HepG2 (cell line): Measurements from ENCODE around the gene TCF25. TPM values are rescaled to one million over a fixed set of nuclear protein-coding genes. Genes with fewer than 3 reads are reported as not detected.

Source experiments
- ARHGAP35 ChIP-seq: sonication (generic); formaldehyde crosslinking; IDR thresholded peaks from 2 replicates; pipeline ENCODE4 v1.9.0; 2022; ENCODE audit warnings: mild to moderate bottlenecking, inconsistent platforms, moderate library complexity, missing genetic modification reagents, borderline replicate concordance
- ATF7-NPFF ChIP-seq: sonication (generic); formaldehyde crosslinking; IDR thresholded peaks from 2 replicates; pipeline ENCODE4 v1.8.1; 2023; ENCODE audit warnings: mild to moderate bottlenecking, low read depth, missing genetic modification reagents, moderate library complexity
- BATF2 ChIP-seq: sonication (generic); formaldehyde crosslinking; IDR thresholded peaks from 2 replicates; pipeline ENCODE4 v1.8.0; 2022; ENCODE audit warnings: mild to moderate bottlenecking, missing genetic modification reagents, moderate library complexity
- CERS6 ChIP-seq: sonication (generic); formaldehyde crosslinking; IDR thresholded peaks from 2 replicates; pipeline ENCODE4 v1.5.0; 2020; ENCODE audit warnings: missing genetic modification reagents
- ESRRA ChIP-seq: sonication (generic); formaldehyde crosslinking; IDR thresholded peaks from 2 replicates; pipeline ENCODE4 v1.5.1; 2020; ENCODE audit warnings: mild to moderate bottlenecking, low read depth, missing genetic modification reagents
- FOXC1 ChIP-seq: sonication (generic); formaldehyde crosslinking; IDR thresholded peaks from 2 replicates; pipeline ENCODE4 v1.8.0; 2022; ENCODE audit warnings: mild to moderate bottlenecking, missing genetic modification reagents, borderline replicate concordance
- FUBP1 ChIP-seq: sonication (generic); formaldehyde crosslinking; IDR thresholded peaks from 2 replicates; pipeline ENCODE4 v1.5.1; 2020; ENCODE audit warnings: missing genetic modification reagents, mild to moderate bottlenecking, borderline replicate concordance
- MIXL1 ChIP-seq: IDR thresholded peaks from 2 replicates; pipeline ENCODE4 v1.6.1; 2016
- NFKBIZ ChIP-seq: IDR thresholded peaks from 2 replicates; pipeline ENCODE4 v1.6.1; 2018; ENCODE audit warnings: missing genetic modification reagents, missing compliant biosample characterization
- PRPF4 ChIP-seq: fragments of 200-400 bp; formaldehyde crosslinking; IDR thresholded peaks from 2 replicates; pipeline ENCODE4 v1.6.1; 2016; ENCODE audit warnings: low read length, low read depth; ENCODE audit not compliant: poor library complexity, severe bottlenecking
- RAD21 ChIP-seq: fragments of 450-650 bp; formaldehyde crosslinking; IDR thresholded peaks from 2 replicates; pipeline ENCODE4 v1.5.0; 2020; ENCODE audit warnings: mild to moderate bottlenecking
- RFXANK ChIP-seq: IDR thresholded peaks from 2 replicates; pipeline ENCODE4 v1.6.1; 2016
- SUZ12 ChIP-seq: fragments of 150-350 bp; IDR thresholded peaks from 2 replicates; pipeline ENCODE4 v1.6.1; 2014; ENCODE audit warnings: low read depth, low read length
- XBP1 ChIP-seq: sonication (generic); formaldehyde crosslinking; IDR thresholded peaks from 2 replicates; pipeline ENCODE4 v1.5.0; 2020; ENCODE audit warnings: missing genetic modification reagents
- ZBTB38 ChIP-seq: sonication (generic); formaldehyde crosslinking; IDR thresholded peaks from 2 replicates; pipeline ENCODE4 v1.5.1; 2020; ENCODE audit warnings: mild to moderate bottlenecking, missing genetic modification reagents
- ZFP36 ChIP-seq: fragments of 150-350 bp; IDR thresholded peaks from 2 replicates; pipeline ENCODE4 v1.6.1; 2018; ENCODE audit warnings: borderline replicate concordance, low read length, low read depth; ENCODE audit not compliant: partially characterized antibody
- ZMAT5 ChIP-seq: sonication (generic); formaldehyde crosslinking; IDR thresholded peaks from 2 replicates; pipeline ENCODE4 v1.5.0; 2020; ENCODE audit warnings: mild to moderate bottlenecking, low read depth, missing genetic modification reagents, borderline replicate concordance
- ZNF24 ChIP-seq: fragments of 450-650 bp; IDR thresholded peaks from 2 replicates; pipeline ENCODE4 v1.6.1; 2017; ENCODE audit warnings: antibody characterized with exemption, mild to moderate bottlenecking
- ZNF451 ChIP-seq: sonication (generic); formaldehyde crosslinking; IDR thresholded peaks from 2 replicates; pipeline ENCODE4 v1.5.0; 2020; ENCODE audit warnings: mild to moderate bottlenecking, missing genetic modification reagents
- ZNF567 ChIP-seq: sonication (generic); formaldehyde crosslinking; IDR thresholded peaks from 2 replicates; pipeline ENCODE4 v1.8.1; 2023; ENCODE audit warnings: mild to moderate bottlenecking, missing genetic modification reagents, borderline replicate concordance
- ZNF609 ChIP-seq: sonication (generic); formaldehyde crosslinking; IDR thresholded peaks from 2 replicates; pipeline ENCODE4 v1.4.0; 2020; ENCODE audit warnings: mild to moderate bottlenecking, missing genetic modification reagents, borderline replicate concordance
- polyA plus RNA-seq, 8 experiments: library from polyadenylated mRNA; depleted of rRNA in 3 of 8; stranded (reverse) in 7 of 8; unstranded in 1 of 8; fragments of >200 nt; fragmentation: Illumina TruSeq in 4 of 8; extraction: Trizol in 4 of 8; gene quantifications; 2 replicates each; pipeline versions ENCODE4 v1.2.1 to v1.2.3, GENCODE V29; 2011 to 2016; ENCODE audit warnings: low read depth in 4 of 8, missing spikeins in 1 of 8, mixed read lengths in 1 of 8; ENCODE audit not compliant: insufficient read depth in 1 of 8
- total RNA-seq, 5 experiments: library from RNA; depleted of rRNA; stranded (reverse); fragments of >200 nt; fragmentation: Illumina TruSeq; extraction: Trizol; gene quantifications; 2 replicates each; pipeline ENCODE4 v1.2.3, GENCODE V29; 2016; ENCODE audit warnings: low read depth in 1 of 5

The TCF25 gene
- total and polyA plus RNA-seq, 2 of the 13 experiments (the other 11 are each of a cell fraction or from before 2014, with no cell fraction given), result 138 to 206 TPM

- TF ChIP-seq ESRRA (CRISPR knock-in tag) (0 out of 2 replicates have a peak, but pooled peaks have one; percentile 58), BATF2 (CRISPR knock-in tag) (no peak), NFKBIZ (CRISPR knock-in tag) (no peak; the same call in 1 of the 2 replicates), FUBP1 (0 out of 2 replicates have a peak, but pooled peaks have one; percentile 77), FOXC1 (CRISPR knock-in tag) (0 out of 2 replicates have a peak, but pooled peaks have one; percentile 44), RAD21 (CRISPR knock-in tag) (peak; percentile 99), XBP1 (CRISPR knock-in tag) (no peak), RFXANK (CRISPR knock-in tag) (no peak), ARHGAP35 (CRISPR knock-in tag) (peak; percentile 81; the same call in 1 of the 2 replicates), ZNF24 (no peak), ATF7-NPFF (CRISPR knock-in tag) (peak; percentile 64; the same call in 1 of the 2 replicates), ZNF567 (CRISPR knock-in tag) (peak; percentile 90), ZNF609 (CRISPR knock-in tag) (0 out of 2 replicates have a peak, but pooled peaks have one; percentile 26), SUZ12 (no peak), ZNF451 (CRISPR knock-in tag) (no peak), CERS6 (CRISPR knock-in tag) (no peak), ZFP36 (no peak), ZMAT5 (no peak), MIXL1 (0 out of 2 replicates have a peak, but pooled peaks have one; percentile 31), ZBTB38 (CRISPR knock-in tag) (peak; percentile 91), PRPF4 (no peak)
Measured at GRCh38 chr16:89860747-89861304, 12.6 kb upstream of the TCF25 start (continued).
